ENCODE measurements around the gene MPRIP. TPM values are rescaled to one million over a fixed set of nuclear protein-coding genes. Genes with fewer than 3 reads are reported as not detected.
A peak's percentile ranks its signal among the peaks of the same experiment; 100 is the strongest.

The MPRIP gene
- total and polyA plus RNA-seq, 2 donors (not counting 1 experiment from before 2014, with no cell fraction given): 130 to 299 TPM

GRCh38 chr17:17062356-17062755 lies 20.1 kb downstream of the MPRIP start:
- Histone ChIP-seq H3K4me2 (replicated peaks; ENCODE audit: low read depth, low read length, poor library complexity, severe bottlenecking) (peak overlapping the region; percentile 39), H2AFZ (ENCODE audit: insufficient read depth, low read depth, low read length, poor library complexity, severe bottlenecking) (no peak overlapping the region), H4K20me1 (ENCODE audit: control insufficient read depth, insufficient read depth, low read length, poor library complexity, severe bottlenecking) (peaks cover 95% of the 10 kb centered on the region), H3K27me3 (replicated peaks in 1 of 4; ENCODE audit: control extremely low read depth in 1 of 4, control insufficient read depth in 3 of 4, insufficient read depth in 4 of 4, low read length in 3 of 4) (no peaks in the 10 kb centered on the region), H3K4me3 (ENCODE audit: control extremely low read depth in 1 of 5, extremely low read depth in 1 of 5, insufficient read depth in 1 of 5, low read depth in 2 of 5, low read length in 4 of 5) (no peak overlapping the region), H3K27ac (ENCODE audit: low read length in 2 of 2) (peak overlapping the region in 1 of 2 donors; percentile 13), H3K9ac (ENCODE audit: low read length) (no peak overlapping the region), H3K79me2 (ENCODE audit: control insufficient read depth, insufficient read depth, low read length) (peaks cover 99% of the 10 kb centered on the region), H3K9me3 (ENCODE audit: control extremely low read depth in 1 of 3, control insufficient read depth in 2 of 3, insufficient read depth in 1 of 3, low read length in 2 of 3) (no peaks in the 10 kb centered on the region), H3K36me3 (replicated peaks in 1 of 2; ENCODE audit: control extremely low read depth in 1 of 2, control insufficient read depth in 1 of 2, extremely low read depth in 1 of 2, insufficient read depth in 2 of 2, low read length in 1 of 2) (peaks cover 1 to 25% of the 10 kb centered on the region in 2 experiments), H3K4me1 (ENCODE audit: control insufficient read depth in 2 of 2, insufficient read depth in 2 of 2, low read length in 2 of 2) (peaks cover 32 to 33% of the 10 kb centered on the region in 2 donors)
- Mint-ChIP-seq H3K4me3 (peak overlapping the region; percentile 14), H3K4me1 (peaks cover 59% of the 10 kb centered on the region), H3K9me3 (ENCODE audit: insufficient read depth) (no peaks in the 10 kb centered on the region), H3K27me3 (no peaks in the 10 kb centered on the region), H3K27ac (peak overlapping the region; percentile 82)
- ChIA-PET CTCF (no interaction called here), POLR2A (no interaction called here)
- 58% methylated on average over 11 of the region's 11 CpGs for WGBS (ENCODE audit: insufficient coverage)
- TF ChIP-seq EZH2 (IDR thresholded peaks at IDR 0.05; ENCODE audit: borderline replicate concordance, insufficient read depth, low read depth, low read length, poor library complexity, severe bottlenecking): no peak
- TF ChIP-seq, protein P1, sequence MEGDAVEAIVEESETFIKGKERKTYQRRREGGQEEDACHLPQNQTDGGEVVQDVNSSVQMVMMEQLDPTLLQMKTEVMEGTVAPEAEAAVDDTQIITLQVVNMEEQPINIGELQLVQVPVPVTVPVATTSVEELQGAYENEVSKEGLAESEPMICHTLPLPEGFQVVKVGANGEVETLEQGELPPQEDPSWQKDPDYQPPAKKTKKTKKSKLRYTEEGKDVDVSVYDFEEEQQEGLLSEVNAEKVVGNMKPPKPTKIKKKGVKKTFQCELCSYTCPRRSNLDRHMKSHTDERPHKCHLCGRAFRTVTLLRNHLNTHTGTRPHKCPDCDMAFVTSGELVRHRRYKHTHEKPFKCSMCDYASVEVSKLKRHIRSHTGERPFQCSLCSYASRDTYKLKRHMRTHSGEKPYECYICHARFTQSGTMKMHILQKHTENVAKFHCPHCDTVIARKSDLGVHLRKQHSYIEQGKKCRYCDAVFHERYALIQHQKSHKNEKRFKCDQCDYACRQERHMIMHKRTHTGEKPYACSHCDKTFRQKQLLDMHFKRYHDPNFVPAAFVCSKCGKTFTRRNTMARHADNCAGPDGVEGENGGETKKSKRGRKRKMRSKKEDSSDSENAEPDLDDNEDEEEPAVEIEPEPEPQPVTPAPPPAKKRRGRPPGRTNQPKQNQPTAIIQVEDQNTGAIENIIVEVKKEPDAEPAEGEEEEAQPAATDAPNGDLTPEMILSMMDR (IDR thresholded peaks at IDR 0.05): no peak
- intact Hi-C loops (cut with micrococcal nuclease): no loop called here
- ATAC-seq (ENCODE audit: low read depth) (peak; percentile 43), DNase-seq (no peak)

DNA sequence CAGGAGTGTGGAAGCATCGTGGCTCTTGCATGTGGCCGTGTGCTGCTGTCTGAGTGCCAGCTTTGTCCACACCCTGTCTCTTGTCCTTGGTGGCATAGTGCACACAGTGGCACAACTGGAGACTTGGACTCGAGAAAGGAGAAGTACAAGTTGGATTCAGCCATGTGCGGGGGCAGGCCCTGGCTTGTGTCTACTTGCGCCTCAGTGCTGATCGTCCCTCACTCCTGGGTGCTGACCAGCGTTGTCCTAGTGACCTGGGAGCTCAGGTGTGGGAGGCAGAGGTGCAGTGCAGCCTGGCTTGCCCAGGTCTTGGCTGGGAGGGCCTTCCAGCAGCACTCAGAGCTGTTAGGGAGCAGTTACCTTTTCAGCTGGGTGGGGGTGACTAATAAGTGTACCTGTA lies 20.6 kb downstream of the MPRIP start:
- peak; percentile 26 for DNase-seq
- Mint-ChIP-seq H3K4me1 (peaks cover 62% of the 10 kb centered on the region), H3K27ac (peak overlapping the region; percentile 82), H3K9me3 (ENCODE audit: insufficient read depth) (no peaks in the 10 kb centered on the region), H3K27me3 (no peaks in the 10 kb centered on the region), H3K4me3 (peak overlapping the region; percentile 14)
- intact Hi-C loops (cut with micrococcal nuclease): no loop called here
- no peak for TF ChIP-seq EZH2 (IDR thresholded peaks at IDR 0.05; ENCODE audit: borderline replicate concordance, insufficient read depth, low read depth, low read length, poor library complexity, severe bottlenecking)
- TF ChIP-seq, protein P1 (IDR thresholded peaks at IDR 0.05): no peak
- Histone ChIP-seq H3K9ac (ENCODE audit: low read length) (no peak overlapping the region), H3K4me2 (replicated peaks; ENCODE audit: low read depth, low read length, poor library complexity, severe bottlenecking) (peak overlapping the region; percentile 39), H3K4me1 (ENCODE audit: control insufficient read depth in 2 of 2, insufficient read depth in 2 of 2, low read length in 2 of 2) (peaks cover 34% of the 10 kb centered on the region in 2 donors), H3K27me3 (replicated peaks in 1 of 4; ENCODE audit: control extremely low read depth in 1 of 4, control insufficient read depth in 3 of 4, insufficient read depth in 4 of 4, low read length in 3 of 4) (no peaks in the 10 kb centered on the region), H3K4me3 (ENCODE audit: control extremely low read depth in 1 of 5, extremely low read depth in 1 of 5, insufficient read depth in 1 of 5, low read depth in 2 of 5, low read length in 4 of 5) (no peak overlapping the region), H4K20me1 (ENCODE audit: control insufficient read depth, insufficient read depth, low read length, poor library complexity, severe bottlenecking) (peaks cover 92% of the 10 kb centered on the region), H3K9me3 (ENCODE audit: control extremely low read depth in 1 of 3, control insufficient read depth in 2 of 3, insufficient read depth in 1 of 3, low read length in 2 of 3) (no peaks in the 10 kb centered on the region), H3K79me2 (ENCODE audit: control insufficient read depth, insufficient read depth, low read length) (peaks cover 99% of the 10 kb centered on the region), H3K27ac (ENCODE audit: low read length in 2 of 2) (peak overlapping the region in 1 of 2 donors; percentile 13), H2AFZ (ENCODE audit: insufficient read depth, low read depth, low read length, poor library complexity, severe bottlenecking) (no peak overlapping the region), H3K36me3 (replicated peaks in 1 of 2; ENCODE audit: control extremely low read depth in 1 of 2, control insufficient read depth in 1 of 2, extremely low read depth in 1 of 2, insufficient read depth in 2 of 2, low read length in 1 of 2) (peaks cover 1 to 21% of the 10 kb centered on the region in 2 experiments)
- POLR2A ChIA-PET: no interaction called here
- CTCF ChIA-PET: no interaction called here
- WGBS (ENCODE audit: insufficient coverage): 48% methylated on average over 6 of the region's 7 CpGs
- ATAC-seq (ENCODE audit: low read depth): no peak
